WTC11 (cell line): ENCODE data around the gene ARRDC1.

Experiments used
- CTCF ChIP-seq: fragments of 200-600 bp; IDR thresholded peaks from 2 replicates; pipeline ENCODE4 v1.8.0; 2022; ENCODE audit warnings: antibody characterized with exemption
- ESRRA ChIP-seq: sonication (generic); formaldehyde crosslinking; IDR thresholded peaks from 2 replicates; pipeline ENCODE4 v1.8.1; 2022; ENCODE audit warnings: mild to moderate bottlenecking, missing genetic modification reagents, borderline replicate concordance
- FOXK1 ChIP-seq: sonication (generic); formaldehyde crosslinking; IDR thresholded peaks from 2 replicates; pipeline ENCODE4 v1.8.0; 2022; ENCODE audit warnings: mild to moderate bottlenecking, moderate library complexity, missing genetic modification reagents
- NFATC4 ChIP-seq: fragments of 250-450 bp; sonication (Bioruptor Pico); IDR thresholded peaks from 2 replicates; pipeline ENCODE4 v1.9.0; 2021; ENCODE audit warnings: mild to moderate bottlenecking
- SMAD3 ChIP-seq: sonication (generic); formaldehyde crosslinking; IDR thresholded peaks from 2 replicates; pipeline ENCODE4 v1.8.0; 2022; ENCODE audit warnings: missing genetic modification reagents, mild to moderate bottlenecking, borderline replicate concordance
- SP1 ChIP-seq: sonication (generic); formaldehyde crosslinking; conservative IDR thresholded peaks from 2 replicates; pipeline ENCODE4 v1.8.1; 2022; ENCODE audit warnings: missing genetic modification reagents
- TEAD1 ChIP-seq: sonication (generic); formaldehyde crosslinking; IDR thresholded peaks from 2 replicates; pipeline ENCODE4 v1.8.0; 2022; ENCODE audit warnings: mild to moderate bottlenecking, missing genetic modification reagents
- USF2 ChIP-seq: sonication (generic); formaldehyde crosslinking; IDR thresholded peaks from 2 replicates; pipeline ENCODE4 v1.8.1; 2023; ENCODE audit warnings: mild to moderate bottlenecking, missing genetic modification reagents, moderate library complexity
- ZNF317 ChIP-seq: sonication (generic); formaldehyde crosslinking; IDR thresholded peaks from 2 replicates; pipeline ENCODE4 v1.8.1; 2023; ENCODE audit warnings: low read depth, mild to moderate bottlenecking, moderate library complexity, missing genetic modification reagents, borderline replicate concordance
- ZNF416 ChIP-seq: fragments of 250-450 bp; sonication (Bioruptor Pico); IDR thresholded peaks from 2 replicates; pipeline ENCODE4 v1.9.0; 2021; ENCODE audit warnings: mild to moderate bottlenecking, inconsistent platforms
- TF ChIP-seq, protein P1 (sequence below): sonication (generic); formaldehyde crosslinking; IDR thresholded peaks from 2 replicates; pipeline ENCODE4 v1.8.0; 2023; ENCODE audit warnings: missing genetic modification reagents
- TF ChIP-seq, protein P2 (sequence below): sonication (generic); formaldehyde crosslinking; IDR thresholded peaks from 2 replicates; pipeline ENCODE4 v1.8.1; 2023; ENCODE audit warnings: mild to moderate bottlenecking, missing genetic modification reagents
- TF ChIP-seq, protein P3 (sequence below): sonication (generic); formaldehyde crosslinking; IDR thresholded peaks from 2 replicates; pipeline ENCODE4 v1.8.1; 2023; ENCODE audit warnings: mild to moderate bottlenecking, missing genetic modification reagents
- TF ChIP-seq, protein P4 (sequence below): fragments of 250-450 bp; sonication (Bioruptor Pico); IDR thresholded peaks from 2 replicates; pipeline ENCODE4 v1.9.0; 2021; ENCODE audit warnings: mild to moderate bottlenecking

- TF ChIP-seq ZNF317, result no peak
- TF ChIP-seq, protein P1, sequence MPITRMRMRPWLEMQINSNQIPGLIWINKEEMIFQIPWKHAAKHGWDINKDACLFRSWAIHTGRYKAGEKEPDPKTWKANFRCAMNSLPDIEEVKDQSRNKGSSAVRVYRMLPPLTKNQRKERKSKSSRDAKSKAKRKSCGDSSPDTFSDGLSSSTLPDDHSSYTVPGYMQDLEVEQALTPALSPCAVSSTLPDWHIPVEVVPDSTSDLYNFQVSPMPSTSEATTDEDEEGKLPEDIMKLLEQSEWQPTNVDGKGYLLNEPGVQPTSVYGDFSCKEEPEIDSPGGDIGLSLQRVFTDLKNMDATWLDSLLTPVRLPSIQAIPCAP (CRISPR knock-in tag), result no peak
- TF ChIP-seq CTCF, result no peak
- TF ChIP-seq, protein P2, sequence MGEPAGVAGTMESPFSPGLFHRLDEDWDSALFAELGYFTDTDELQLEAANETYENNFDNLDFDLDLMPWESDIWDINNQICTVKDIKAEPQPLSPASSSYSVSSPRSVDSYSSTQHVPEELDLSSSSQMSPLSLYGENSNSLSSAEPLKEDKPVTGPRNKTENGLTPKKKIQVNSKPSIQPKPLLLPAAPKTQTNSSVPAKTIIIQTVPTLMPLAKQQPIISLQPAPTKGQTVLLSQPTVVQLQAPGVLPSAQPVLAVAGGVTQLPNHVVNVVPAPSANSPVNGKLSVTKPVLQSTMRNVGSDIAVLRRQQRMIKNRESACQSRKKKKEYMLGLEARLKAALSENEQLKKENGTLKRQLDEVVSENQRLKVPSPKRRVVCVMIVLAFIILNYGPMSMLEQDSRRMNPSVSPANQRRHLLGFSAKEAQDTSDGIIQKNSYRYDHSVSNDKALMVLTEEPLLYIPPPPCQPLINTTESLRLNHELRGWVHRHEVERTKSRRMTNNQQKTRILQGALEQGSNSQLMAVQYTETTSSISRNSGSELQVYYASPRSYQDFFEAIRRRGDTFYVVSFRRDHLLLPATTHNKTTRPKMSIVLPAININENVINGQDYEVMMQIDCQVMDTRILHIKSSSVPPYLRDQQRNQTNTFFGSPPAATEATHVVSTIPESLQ (CRISPR knock-in tag), result no peak
- no peak for TF ChIP-seq USF2 (CRISPR knock-in tag)
- TF ChIP-seq ZNF416 (CRISPR knock-in tag), result no peak
- TF ChIP-seq, protein P3, sequence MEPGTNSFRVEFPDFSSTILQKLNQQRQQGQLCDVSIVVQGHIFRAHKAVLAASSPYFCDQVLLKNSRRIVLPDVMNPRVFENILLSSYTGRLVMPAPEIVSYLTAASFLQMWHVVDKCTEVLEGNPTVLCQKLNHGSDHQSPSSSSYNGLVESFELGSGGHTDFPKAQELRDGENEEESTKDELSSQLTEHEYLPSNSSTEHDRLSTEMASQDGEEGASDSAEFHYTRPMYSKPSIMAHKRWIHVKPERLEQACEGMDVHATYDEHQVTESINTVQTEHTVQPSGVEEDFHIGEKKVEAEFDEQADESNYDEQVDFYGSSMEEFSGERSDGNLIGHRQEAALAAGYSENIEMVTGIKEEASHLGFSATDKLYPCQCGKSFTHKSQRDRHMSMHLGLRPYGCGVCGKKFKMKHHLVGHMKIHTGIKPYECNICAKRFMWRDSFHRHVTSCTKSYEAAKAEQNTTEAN (CRISPR knock-in tag), result no peak
- TF ChIP-seq ESRRA (CRISPR knock-in tag), result no peak
- TF ChIP-seq, protein P4, sequence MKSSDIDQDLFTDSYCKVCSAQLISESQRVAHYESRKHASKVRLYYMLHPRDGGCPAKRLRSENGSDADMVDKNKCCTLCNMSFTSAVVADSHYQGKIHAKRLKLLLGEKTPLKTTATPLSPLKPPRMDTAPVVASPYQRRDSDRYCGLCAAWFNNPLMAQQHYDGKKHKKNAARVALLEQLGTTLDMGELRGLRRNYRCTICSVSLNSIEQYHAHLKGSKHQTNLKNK (CRISPR knock-in tag), result no peak
- no peak for TF ChIP-seq SP1
- no peak for TF ChIP-seq NFATC4 (CRISPR knock-in tag)
- no peak for TF ChIP-seq SMAD3
- TF ChIP-seq FOXK1 (CRISPR knock-in tag), result no peak
- TF ChIP-seq TEAD1 (CRISPR knock-in tag), result no peak
Observed at GRCh38 chr9:137620581-137620980, 15.1 kb downstream of the ARRDC1 start.
